NCI-H1694 (cell line): Measurements from ENCODE around the gene PIGB.
"Not testable (repeated sequence)": the region's sequence is repeated elsewhere in the genome, so short reads cannot be mapped to it uniquely, and the experiment has no call there.

Experiments
- DNase-seq: peaks from one replicate; lab custom pipeline; 2025; lab: John Stamatoyannopoulos, UW

Gene PIGB

DNA sequence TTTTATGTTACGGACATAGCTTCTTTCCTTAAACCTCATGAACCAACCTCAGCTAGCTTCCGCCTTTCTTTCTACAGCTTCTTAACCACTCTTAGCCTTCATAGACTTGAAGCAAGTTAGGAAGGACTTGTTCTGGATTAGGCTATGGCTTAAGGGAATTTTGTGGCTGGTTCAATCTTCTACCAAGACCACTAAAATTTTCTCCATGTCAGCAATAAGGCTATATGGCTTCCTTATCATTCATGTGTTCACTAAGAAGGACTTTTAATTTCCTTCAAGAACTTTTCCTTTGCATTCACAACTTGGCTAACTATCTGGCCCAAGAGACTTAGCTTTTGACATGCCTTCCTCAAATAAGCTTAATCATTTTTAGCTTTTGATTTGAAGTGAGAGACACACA, 64.7 kb downstream of the PIGB start:
- no peak for DNase-seq

DNA sequence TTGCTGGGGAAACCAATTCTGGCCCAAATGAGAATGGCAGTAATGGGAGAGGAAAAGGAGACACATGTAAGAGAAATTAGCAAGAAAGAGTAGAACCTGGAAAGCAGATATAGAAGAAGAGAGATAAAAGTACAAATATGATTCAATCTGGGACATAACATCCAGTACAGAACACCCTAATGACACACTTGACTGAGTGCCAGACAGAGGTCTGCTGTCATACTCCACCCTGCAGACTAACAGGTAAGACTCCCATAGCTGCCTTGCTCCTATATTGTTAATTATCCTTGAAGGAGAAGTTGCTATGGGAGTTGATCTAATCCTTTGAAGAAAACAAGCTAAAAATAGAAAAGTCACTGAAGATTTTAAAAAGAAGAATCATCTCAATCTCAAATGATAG, 68.0 kb downstream of the PIGB start:
- no peak for DNase-seq

DNA sequence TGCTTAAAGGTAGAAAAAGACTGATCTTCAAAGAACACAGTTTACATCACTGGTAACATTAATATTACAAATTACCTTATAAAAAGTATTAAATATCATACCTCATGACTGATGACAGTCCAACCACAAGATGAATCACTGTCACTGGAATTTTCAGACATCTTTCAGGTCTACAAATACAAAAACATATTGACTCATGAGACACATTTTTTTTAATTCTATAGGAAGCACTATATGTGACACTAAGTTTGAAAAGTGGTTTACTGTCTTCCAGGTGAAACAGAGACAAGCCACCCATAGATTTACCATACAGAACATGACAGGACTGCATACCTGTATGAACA, 70.2 kb downstream of the PIGB start:
- DNase-seq = no peak

DNA sequence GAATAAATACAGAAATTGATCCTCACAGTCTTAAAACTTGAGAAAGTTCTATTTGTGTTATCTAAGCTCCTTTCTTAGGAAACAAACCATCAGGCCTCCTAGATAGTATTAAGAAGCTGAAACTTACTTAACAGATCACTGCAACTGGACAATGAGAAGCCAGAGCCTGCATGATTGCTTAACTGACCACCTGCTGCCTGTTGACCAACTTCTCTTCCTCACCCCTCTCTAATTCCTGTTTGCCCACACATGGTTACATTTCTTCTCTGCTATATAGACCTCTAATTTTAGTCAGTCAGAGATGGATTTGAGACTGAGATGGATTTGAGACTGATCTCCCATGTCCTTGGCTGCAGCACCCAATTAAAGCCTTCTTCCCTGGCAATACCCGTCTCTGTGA, 75.7 kb downstream of the PIGB start:
- no peak for DNase-seq

DNA sequence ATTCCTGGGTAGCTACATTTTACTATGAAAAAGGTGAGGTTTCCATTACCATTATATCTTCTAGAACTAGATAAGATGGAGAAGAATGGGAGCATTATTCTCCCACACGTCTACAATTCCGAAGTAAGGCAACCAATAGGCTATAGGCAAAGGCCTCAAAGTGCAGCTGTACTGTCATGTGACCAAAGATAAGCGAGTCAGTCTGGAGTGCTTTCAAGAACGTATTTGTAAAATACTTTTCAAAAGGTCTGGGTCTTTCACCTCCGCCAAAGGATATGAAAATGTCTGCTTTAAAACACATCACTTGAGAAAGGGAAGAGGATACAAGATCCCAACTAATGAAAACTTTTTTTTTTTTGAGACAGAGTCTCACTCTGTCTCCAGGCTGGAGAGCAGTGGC, 79.2 kb downstream of the PIGB start:
- no peak for DNase-seq

DNA sequence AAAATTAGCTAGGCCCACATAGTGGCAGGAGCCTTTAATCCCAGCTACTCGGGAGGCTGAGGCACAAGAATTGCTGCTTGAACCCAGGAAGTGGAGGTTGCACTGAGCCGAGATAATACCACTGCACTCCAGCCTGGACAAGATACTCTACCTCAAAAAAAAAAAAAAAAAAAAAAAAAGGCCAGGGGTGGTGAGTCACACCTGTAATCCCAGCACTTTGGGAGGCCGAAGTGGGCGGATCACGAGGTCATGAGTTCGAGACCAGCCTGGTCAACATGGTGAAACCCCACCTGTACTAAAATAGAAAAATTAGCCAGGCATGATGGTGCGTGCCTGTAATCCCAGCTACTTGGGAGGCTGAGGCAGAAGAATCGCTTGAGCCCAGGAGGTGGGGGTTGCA, 81.0 kb downstream of the PIGB start:
- DNase-seq = not testable (repeated sequence)

DNA sequence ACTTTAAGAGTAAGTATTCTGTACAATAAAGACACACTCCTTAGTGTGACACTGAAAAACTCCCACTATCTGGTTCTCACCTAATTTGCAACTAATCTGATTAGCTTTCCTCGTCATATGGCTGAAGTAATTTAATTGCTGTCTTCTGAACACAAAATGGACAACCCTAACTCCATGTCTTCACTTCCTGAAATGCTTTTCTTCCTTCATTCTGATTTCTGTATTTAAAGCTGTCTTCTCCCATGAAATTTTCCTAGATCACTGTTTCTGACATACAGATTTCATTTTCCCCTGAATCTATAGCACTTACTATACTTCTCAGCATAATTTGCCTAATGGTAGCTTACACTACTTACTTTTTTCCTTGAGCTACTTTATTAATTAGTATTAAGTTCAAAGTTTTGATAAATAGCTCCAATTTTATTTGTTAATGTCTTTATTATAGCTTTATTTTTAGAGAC, 82.8 kb downstream of the PIGB start:
- DNase-seq = no peak

DNA sequence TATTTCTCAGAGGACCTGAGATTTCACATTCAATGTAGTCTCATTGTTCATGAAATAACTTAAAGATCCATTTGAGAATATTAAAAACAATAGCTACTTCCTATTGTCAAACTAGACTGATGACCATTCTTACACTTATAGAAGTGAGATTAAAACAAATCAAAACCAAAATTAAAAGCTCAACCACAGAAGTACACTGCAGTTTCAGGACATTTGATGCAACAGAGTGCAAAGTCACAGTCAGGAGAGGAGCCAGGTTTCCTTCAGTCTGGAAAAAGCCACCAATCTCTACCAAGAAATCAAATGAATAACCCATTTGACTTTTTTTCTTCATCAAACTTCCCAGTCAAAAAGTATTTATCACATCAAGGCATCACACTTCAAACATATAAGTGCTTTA, 83.7 kb downstream of the PIGB start:
- DNase-seq = no peak

DNA sequence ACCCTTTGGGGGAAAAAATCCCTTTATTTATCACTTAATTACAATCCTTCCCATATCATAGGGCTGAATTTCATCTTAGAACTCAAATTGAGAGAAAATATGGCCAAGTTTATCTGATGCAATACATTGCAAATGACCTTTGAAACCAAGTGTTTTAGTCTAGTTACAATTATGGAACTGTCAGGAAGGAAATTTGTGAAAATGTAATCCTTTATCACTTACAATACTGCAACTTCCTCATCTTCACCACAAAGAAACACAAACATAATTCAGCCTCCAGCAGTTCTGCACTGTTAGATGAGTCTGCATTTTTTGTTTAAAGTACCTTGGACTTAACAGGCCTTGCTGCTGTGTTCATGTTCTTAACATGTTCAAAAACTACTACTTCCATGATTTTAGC, 84.5 kb downstream of the PIGB start:
- DNase-seq = no peak
